Measurements from ENCODE around the gene EEF1AKMT3. TPM values are rescaled to one million over a fixed set of nuclear protein-coding genes. Genes with fewer than 3 reads are reported as not detected.
A peak's percentile ranks its signal among the peaks of the same experiment; 100 is the strongest.

Gene EEF1AKMT3
- total and polyA plus RNA-seq, 9 of the 15 experiments (the other 6 are each of a cell fraction or from before 2014, with no cell fraction given): 4.1 to 17.2 (median 7.9) TPM

- TF ChIP-seq ARID3A (IDR thresholded peaks at IDR 0.05; ENCODE audit: borderline replicate concordance, low read depth, low read length) (no peak), ZBTB49 (CRISPR knock-in tag; IDR thresholded peaks at IDR 0.05; ENCODE audit: borderline replicate concordance) (0 out of 2 replicates have a peak, but pooled peaks have one; percentile 43), ZNF124 (CRISPR knock-in tag; IDR thresholded peaks at IDR 0.05) (no peak), ZNF41 (CRISPR knock-in tag; conservative IDR thresholded peaks at IDR 0.05) (no peak), POLR2A (conservative IDR thresholded peaks at IDR 0.05) (peak; percentile 76), E2F8 (IDR thresholded peaks at IDR 0.05; ENCODE audit: low read depth, partially characterized antibody) (peak; percentile 32), ZNF232 (CRISPR knock-in tag; IDR thresholded peaks at IDR 0.05) (0 out of 2 replicates have a peak, but pooled peaks have one; percentile 43), CEBPZ (IDR thresholded peaks at IDR 0.05; ENCODE audit: borderline replicate concordance, low read depth, low read length) (no peak), ZNF655 (CRISPR knock-in tag; IDR thresholded peaks at IDR 0.05) (no peak), CXXC5 (CRISPR knock-in tag; IDR thresholded peaks at IDR 0.05) (no peak), THRB (CRISPR knock-in tag; conservative IDR thresholded peaks at IDR 0.05) (peak; percentile 4; the same call in 1 of the 2 replicates), FOXM1 (IDR thresholded peaks at IDR 0.05; ENCODE audit: low read depth) (no peak), FOXM1 (CRISPR knock-in tag; IDR thresholded peaks at IDR 0.05; ENCODE audit: low read depth) (no peak), GABPA (tag; conservative IDR thresholded peaks at IDR 0.05; ENCODE audit: low read depth) (peak; percentile 59), FOS (IDR thresholded peaks at IDR 0.05; ENCODE audit: extremely low read depth, insufficient read length) (no peak)
Measured at GRCh38 chr12:57745485-57745881, 26.9 kb upstream of the EEF1AKMT3 start (continued).

Data from K562 (cell line).